Measurements from ENCODE around the gene SLC19A3. TPM values are rescaled to one million over a fixed set of nuclear protein-coding genes. Genes with fewer than 3 reads are reported as not detected.
"Not testable (repeated sequence)": the region's sequence is repeated elsewhere in the genome, so short reads cannot be mapped to it uniquely, and the experiment has no call there.

Gene SLC19A3
- total RNA-seq, 1 donor from 2014 or later = 0.25 TPM

DNA sequence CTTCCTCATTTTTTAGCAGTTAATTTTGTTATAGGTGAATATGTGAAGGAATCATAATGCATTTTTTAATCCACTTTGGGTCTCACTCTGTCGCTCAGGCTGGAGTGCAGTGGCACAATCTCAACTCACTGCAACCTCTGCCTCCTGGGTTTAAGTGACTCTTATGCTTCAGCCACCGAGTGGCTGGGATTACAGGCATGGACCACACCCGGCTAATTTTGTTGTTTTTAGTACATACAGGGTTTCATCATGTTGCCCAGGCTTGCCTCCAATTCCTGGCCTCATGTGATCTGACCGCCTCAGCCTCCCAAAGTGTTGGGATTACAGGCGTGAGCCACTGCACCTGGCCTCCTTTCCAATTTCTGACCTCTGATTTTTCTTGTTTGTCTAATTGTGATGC is 33.6 kb downstream of the SLC19A3 start:
- TF ChIP-seq, protein P1, sequence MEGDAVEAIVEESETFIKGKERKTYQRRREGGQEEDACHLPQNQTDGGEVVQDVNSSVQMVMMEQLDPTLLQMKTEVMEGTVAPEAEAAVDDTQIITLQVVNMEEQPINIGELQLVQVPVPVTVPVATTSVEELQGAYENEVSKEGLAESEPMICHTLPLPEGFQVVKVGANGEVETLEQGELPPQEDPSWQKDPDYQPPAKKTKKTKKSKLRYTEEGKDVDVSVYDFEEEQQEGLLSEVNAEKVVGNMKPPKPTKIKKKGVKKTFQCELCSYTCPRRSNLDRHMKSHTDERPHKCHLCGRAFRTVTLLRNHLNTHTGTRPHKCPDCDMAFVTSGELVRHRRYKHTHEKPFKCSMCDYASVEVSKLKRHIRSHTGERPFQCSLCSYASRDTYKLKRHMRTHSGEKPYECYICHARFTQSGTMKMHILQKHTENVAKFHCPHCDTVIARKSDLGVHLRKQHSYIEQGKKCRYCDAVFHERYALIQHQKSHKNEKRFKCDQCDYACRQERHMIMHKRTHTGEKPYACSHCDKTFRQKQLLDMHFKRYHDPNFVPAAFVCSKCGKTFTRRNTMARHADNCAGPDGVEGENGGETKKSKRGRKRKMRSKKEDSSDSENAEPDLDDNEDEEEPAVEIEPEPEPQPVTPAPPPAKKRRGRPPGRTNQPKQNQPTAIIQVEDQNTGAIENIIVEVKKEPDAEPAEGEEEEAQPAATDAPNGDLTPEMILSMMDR (IDR thresholded peaks at IDR 0.05; ENCODE audit: insufficient read depth, low read length, poor library complexity, severe bottlenecking) = no peak
- no peaks in the 10 kb centered on the region for H3K36me3 ChIP-seq (ENCODE audit: control insufficient read depth, insufficient read depth, low read length)
- no peak overlapping the region for H3K4me3 ChIP-seq (ENCODE audit: low read depth, low read length)
- no peak for DNase-seq (ENCODE audit: low read depth)
- H3K27me3 ChIP-seq (ENCODE audit: control insufficient read depth, insufficient read depth, low read length) = no peaks in the 10 kb centered on the region

DNA sequence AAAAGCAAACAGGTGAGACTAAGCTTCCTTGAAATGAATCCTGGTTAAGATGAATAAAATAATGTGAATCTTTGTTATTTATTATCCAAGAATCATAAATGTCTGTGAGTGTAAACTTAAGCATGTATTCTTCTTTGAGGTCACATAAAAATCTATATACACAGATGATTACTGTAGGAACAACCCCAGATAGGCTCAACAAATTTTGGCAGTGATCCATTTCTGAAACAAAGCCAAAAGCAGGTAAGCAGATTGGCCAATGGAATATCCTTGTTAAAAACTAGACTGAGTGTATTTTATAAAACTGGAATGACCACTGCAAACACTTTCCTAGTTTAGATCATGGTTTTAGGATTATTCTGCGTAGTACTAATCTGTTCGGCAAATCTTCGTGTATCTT is 39.9 kb downstream of the SLC19A3 start:
- Histone ChIP-seq H3K36me3 (ENCODE audit: control insufficient read depth, insufficient read depth, low read length) (no peaks in the 10 kb centered on the region), H3K27me3 (ENCODE audit: control insufficient read depth, insufficient read depth, low read length) (no peaks in the 10 kb centered on the region), H3K4me3 (ENCODE audit: low read depth, low read length) (no peak overlapping the region)
- DNase-seq (ENCODE audit: low read depth) = no peak
- TF ChIP-seq, protein P1 (IDR thresholded peaks at IDR 0.05; ENCODE audit: insufficient read depth, low read length, poor library complexity, severe bottlenecking) = no peak

DNA sequence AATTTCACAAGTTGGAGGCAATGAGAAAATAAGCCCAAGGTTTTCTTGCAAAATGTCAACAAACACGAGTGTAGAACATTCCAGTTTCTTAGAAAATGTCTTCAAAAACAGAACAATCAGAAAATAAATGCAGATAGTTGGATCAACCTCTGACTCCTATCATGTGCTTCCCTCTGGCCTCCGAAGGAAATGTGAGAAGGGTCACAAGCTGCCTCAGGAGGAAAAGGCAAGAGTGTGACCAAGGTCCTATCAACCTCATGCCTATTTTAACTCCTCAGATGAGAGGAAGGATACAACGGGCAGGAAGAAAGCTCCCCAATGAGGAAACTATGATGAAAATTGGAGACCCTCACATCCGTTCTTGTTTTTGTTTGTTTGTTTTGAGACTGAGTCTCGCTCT is 43.3 kb downstream of the SLC19A3 start:
- no peaks in the 10 kb centered on the region for H3K36me3 ChIP-seq (ENCODE audit: control insufficient read depth, insufficient read depth, low read length)

DNA sequence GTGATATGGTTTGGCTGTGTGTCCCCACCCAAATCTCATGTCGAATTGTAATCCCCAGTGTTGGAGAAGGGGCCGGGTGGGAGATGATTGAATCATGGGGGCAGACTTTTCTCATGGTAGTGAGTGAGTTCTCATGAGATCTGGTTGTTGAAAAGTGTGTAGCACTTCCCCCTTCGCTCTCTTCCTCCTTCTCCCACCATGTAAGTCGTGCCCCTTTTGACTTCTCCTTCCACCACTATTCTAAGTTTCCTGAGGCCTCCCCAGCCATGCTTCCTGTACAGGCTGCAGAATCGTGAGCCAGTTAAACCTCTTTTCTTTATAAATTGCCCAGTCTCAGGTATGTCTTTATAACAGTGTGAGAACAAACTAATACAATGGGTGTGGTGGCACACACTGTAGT is 44.2 kb downstream of the SLC19A3 start:
- not testable (repeated sequence) for DNase-seq (ENCODE audit: low read depth); H3K36me3 ChIP-seq (ENCODE audit: control insufficient read depth, insufficient read depth, low read length); H3K4me3 ChIP-seq (ENCODE audit: low read depth, low read length); H3K27me3 ChIP-seq (ENCODE audit: control insufficient read depth, insufficient read depth, low read length)

More for the DNA sequence above, 43.3 kb downstream of the SLC19A3 start:
- TF ChIP-seq, protein P1 (IDR thresholded peaks at IDR 0.05; ENCODE audit: insufficient read depth, low read length, poor library complexity, severe bottlenecking) = no peak
- DNase-seq (ENCODE audit: low read depth) = no peak
- Histone ChIP-seq H3K4me3 (ENCODE audit: low read depth, low read length) (no peak overlapping the region), H3K27me3 (ENCODE audit: control insufficient read depth, insufficient read depth, low read length) (no peaks in the 10 kb centered on the region)

DNA sequence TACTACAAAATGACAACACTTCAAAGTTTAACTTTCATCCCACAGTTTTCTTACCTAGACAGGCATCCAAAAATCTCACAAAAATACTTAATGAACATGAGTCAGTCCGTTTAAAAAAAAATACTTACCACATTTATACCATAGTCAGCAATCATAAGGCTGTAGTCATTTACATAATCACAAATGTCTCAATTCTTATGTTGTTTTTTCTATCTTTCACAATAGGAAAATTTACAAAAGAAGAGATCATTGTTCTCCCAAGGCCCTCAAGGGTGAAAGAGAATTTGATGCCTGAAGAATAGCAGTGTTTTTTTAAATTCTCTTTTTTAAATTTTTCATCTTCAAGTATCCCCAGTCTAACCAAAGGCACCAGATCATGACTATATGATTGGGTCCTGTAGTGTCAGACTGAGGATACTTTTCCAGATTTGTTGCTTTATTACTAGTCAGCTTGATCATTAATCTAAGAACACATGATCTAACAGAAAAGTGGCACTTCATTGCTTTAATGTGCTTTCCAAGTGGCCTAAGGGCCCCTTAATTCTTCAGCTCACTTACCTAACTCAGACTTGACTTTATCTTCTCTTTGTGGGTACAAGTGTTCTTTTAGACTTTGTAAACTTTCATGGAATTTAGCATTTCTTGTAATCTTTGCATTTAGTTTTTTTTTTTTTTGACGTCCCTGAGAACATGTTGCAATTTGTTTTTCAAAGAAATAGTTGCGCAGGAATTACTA is 46.5 kb downstream of the SLC19A3 start:
- no peak for DNase-seq (ENCODE audit: low read depth)
- TF ChIP-seq, protein P1 (IDR thresholded peaks at IDR 0.05; ENCODE audit: insufficient read depth, low read length, poor library complexity, severe bottlenecking) = no peak
- H3K36me3 ChIP-seq (ENCODE audit: control insufficient read depth, insufficient read depth, low read length) = no peaks in the 10 kb centered on the region
- no peak overlapping the region for H3K4me3 ChIP-seq (ENCODE audit: low read depth, low read length)
- H3K27me3 ChIP-seq (ENCODE audit: control insufficient read depth, insufficient read depth, low read length) = no peaks in the 10 kb centered on the region

DNA sequence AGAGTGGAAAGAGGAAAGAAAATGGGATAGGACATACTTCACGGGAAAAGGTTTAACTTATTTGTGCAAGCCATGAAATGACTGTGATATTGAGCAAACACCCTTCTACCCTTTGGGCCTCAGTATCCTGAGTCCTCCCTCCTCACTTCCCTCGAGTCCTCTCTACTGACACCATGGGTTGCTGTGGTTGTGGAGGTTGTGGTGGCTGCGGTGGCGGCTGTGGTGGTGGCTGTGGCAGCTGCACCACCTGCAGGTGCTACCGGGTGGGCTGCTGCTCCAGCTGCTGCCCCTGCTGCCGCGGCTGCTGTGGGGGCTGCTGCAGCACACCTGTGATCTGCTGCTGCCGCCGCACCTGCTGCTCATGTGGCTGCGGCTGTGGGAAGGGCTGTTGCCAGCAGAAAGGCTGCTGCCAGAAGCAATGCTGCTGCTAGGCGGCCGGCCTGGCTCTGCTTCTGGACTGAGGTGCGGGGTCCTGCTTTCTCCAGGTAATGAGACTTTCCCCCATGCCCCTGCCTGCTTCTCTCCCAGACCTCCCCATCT is 51.1 kb downstream of the SLC19A3 start, which contains the start of gene SCYGR5:
SCYGR5 (plus strand) TSS at position 174 of the 540 bp plus-strand sequence; CDS start at position 174, 0 bp downstream.
- not testable (repeated sequence) for H3K27me3 ChIP-seq (ENCODE audit: control insufficient read depth, insufficient read depth, low read length); H3K4me3 ChIP-seq (ENCODE audit: low read depth, low read length); DNase-seq (ENCODE audit: low read depth)

More for the DNA sequence above, 51.1 kb downstream of the SLC19A3 start, which contains the start of gene SCYGR5:
- H3K36me3 ChIP-seq (ENCODE audit: control insufficient read depth, insufficient read depth, low read length) = not testable (repeated sequence)
